ENCODE measurements around the gene HIPK2.

Gene HIPK2

GRCh38 chr7:139750459-139751095 is 27.2 kb downstream of the HIPK2 start:
- no peak for DNase-seq

GRCh38 chr7:139749545-139749944 is 28.3 kb downstream of the HIPK2 start:
- no peak for DNase-seq

- no peak for DNase-seq
These were observed 28.9 kb downstream of the HIPK2 start for GRCh38 chr7:139748941-139749340.

GRCh38 chr7:139748373-139748765 is 29.4 kb downstream of the HIPK2 start:
- DNase-seq: no peak

- no peak for DNase-seq
These were observed 30.0 kb downstream of the HIPK2 start for GRCh38 chr7:139747662-139748372.

- DNase-seq: no peak
These were observed 31.1 kb downstream of the HIPK2 start for GRCh38 chr7:139746652-139747051.

- no peak for DNase-seq
These were observed 32.1 kb downstream of the HIPK2 start for GRCh38 chr7:139745678-139746143.

- DNase-seq: no peak
These were observed 32.8 kb downstream of the HIPK2 start for GRCh38 chr7:139744768-139745677.

GRCh38 chr7:139743967-139744767 is 33.6 kb downstream of the HIPK2 start:
- DNase-seq: no peak

- no peak for DNase-seq
These were observed 34.4 kb downstream of the HIPK2 start for GRCh38 chr7:139743267-139743966.

GRCh38 chr7:139741789-139742344 is 35.9 kb downstream of the HIPK2 start:
- no peak for DNase-seq

- DNase-seq: no peak
These were observed 36.6 kb downstream of the HIPK2 start for GRCh38 chr7:139741239-139741638.

GRCh38 chr7:139739863-139740597 is 37.8 kb downstream of the HIPK2 start:
- no peak for DNase-seq

- DNase-seq: no peak
These were observed 39.0 kb downstream of the HIPK2 start for GRCh38 chr7:139738772-139739171.

GRCh38 chr7:139738101-139738489 is 39.7 kb downstream of the HIPK2 start:
- no peak for DNase-seq

- no peak for DNase-seq
These were observed 40.3 kb downstream of the HIPK2 start for GRCh38 chr7:139737221-139738100.

GRCh38 chr7:139735912-139736595 is 41.7 kb downstream of the HIPK2 start:
- no peak for DNase-seq

GRCh38 chr7:139735466-139735865 is 42.3 kb downstream of the HIPK2 start:
- DNase-seq: no peak

- DNase-seq: no peak
These were observed 43.4 kb downstream of the HIPK2 start for GRCh38 chr7:139734395-139734794.

All from bone marrow (tissue), 2 donors.